ENCODE results near the gene RALGPS1. TPM values are rescaled to one million over a fixed set of nuclear protein-coding genes. Genes with fewer than 3 reads are reported as not detected.

Gene RALGPS1
- total RNA-seq, 5 donors from 2014 or later (not counting 1 experiment from before 2014, with no cell fraction given) = 7.3 to 13.9 (median 9.4) TPM

- 82% methylated on average over 3 of the region's 8 CpGs for WGBS (ENCODE audit: insufficient coverage)
- peaks cover 2% of the 10 kb centered on the region for H3K36me3 Mint-ChIP-seq
- POLR2A ChIA-PET = no interaction called here
Observed at GRCh38 chr9:127139071-127139731, 224.6 kb downstream of the RALGPS1 start.

GRCh38 chr9:127139775-127140174 is 225.2 kb downstream of the RALGPS1 start:
- peaks cover 0 to 3% of the 10 kb centered on the region in 2 experiments for H3K27me3 ChIP-seq (replicated peaks in 1 of 2; ENCODE audit: control insufficient read depth in 2 of 2, extremely low read depth in 1 of 2, insufficient read depth in 2 of 2, low read length in 1 of 2)
- CTCF ChIA-PET = no interaction called here
- DNase-seq (no peak), ATAC-seq (replicated peaks in 1 of 4) (no peak)
- H3K4me1 ChIP-seq (ENCODE audit: control insufficient read depth in 1 of 2, extremely low read depth in 1 of 2, insufficient read depth in 2 of 2, low read length in 2 of 2) = no peaks in the 10 kb centered on the region
- H3K4me3 ChIP-seq (ENCODE audit: control insufficient read depth in 1 of 2, extremely low read depth in 1 of 2, low read length in 1 of 2) = no peak overlapping the region
- H3K36me3 Mint-ChIP-seq = no peaks in the 10 kb centered on the region
- H3K9me3 Mint-ChIP-seq = no peaks in the 10 kb centered on the region
- no peak overlapping the region for H3K4me3 Mint-ChIP-seq
- no peak overlapping the region for H3K27ac ChIP-seq (ENCODE audit: low read length)
- no peak overlapping the region for H3K27ac Mint-ChIP-seq
- no peaks in the 10 kb centered on the region for H3K4me1 Mint-ChIP-seq
- H3K9me3 ChIP-seq = no peaks in the 10 kb centered on the region
- POLR2A ChIA-PET = no interaction called here
- WGBS (ENCODE audit: insufficient coverage) = 90% methylated on average over 2 of the region's 6 CpGs
- no peaks in the 10 kb centered on the region for H3K36me3 ChIP-seq (ENCODE audit: control insufficient read depth in 2 of 2, extremely low read depth in 1 of 2, insufficient read depth in 1 of 2, low read length in 1 of 2)
- H3K27me3 Mint-ChIP-seq = no peaks in the 10 kb centered on the region

More at GRCh38 chr9:127139071-127139731, 224.6 kb downstream of the RALGPS1 start:
- Mint-ChIP-seq H3K27me3 (peaks cover 0 to 4% of the 10 kb centered on the region in 2 donors), H3K4me1 (no peaks in the 10 kb centered on the region), H3K9me3 (no peaks in the 10 kb centered on the region), H3K27ac (no peak overlapping the region), H3K4me3 (no peak overlapping the region)
- Histone ChIP-seq H3K36me3 (ENCODE audit: control insufficient read depth in 2 of 2, extremely low read depth in 1 of 2, insufficient read depth in 1 of 2, low read length in 1 of 2) (no peaks in the 10 kb centered on the region), H3K4me1 (ENCODE audit: control insufficient read depth in 1 of 2, extremely low read depth in 1 of 2, insufficient read depth in 2 of 2, low read length in 2 of 2) (no peaks in the 10 kb centered on the region), H3K27ac (ENCODE audit: low read length) (no peak overlapping the region), H3K4me3 (ENCODE audit: control insufficient read depth in 1 of 2, extremely low read depth in 1 of 2, low read length in 1 of 2) (no peak overlapping the region), H3K27me3 (replicated peaks in 1 of 2; ENCODE audit: control insufficient read depth in 2 of 2, extremely low read depth in 1 of 2, insufficient read depth in 2 of 2, low read length in 1 of 2) (peaks cover 0 to 3% of the 10 kb centered on the region in 2 experiments), H3K9me3 (no peaks in the 10 kb centered on the region)
- CTCF ChIA-PET = no interaction called here
- ATAC-seq (replicated peaks in 1 of 4) (no peak), DNase-seq (no peak)

DNA sequence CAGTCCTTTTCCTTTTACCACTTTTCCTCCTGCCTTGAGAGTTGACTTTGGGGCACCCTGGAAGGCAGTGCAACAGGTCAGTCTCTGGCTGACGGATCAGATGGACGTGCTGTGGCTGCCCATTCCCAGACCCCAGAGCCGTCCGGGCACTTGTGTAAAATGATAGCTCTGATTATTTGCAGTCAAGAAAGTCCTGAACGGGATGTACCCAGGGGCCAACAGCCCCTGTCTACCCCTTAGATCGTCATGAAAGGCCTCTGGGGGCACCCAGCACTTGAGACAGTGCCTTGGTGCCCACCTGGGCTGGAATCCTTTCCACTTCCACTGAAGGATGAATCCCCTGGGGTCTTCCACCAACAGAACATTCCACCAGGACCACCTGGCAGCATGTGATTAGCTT is 225.6 kb downstream of the RALGPS1 start:
- Histone ChIP-seq H3K27ac (ENCODE audit: low read length) (no peak overlapping the region), H3K27me3 (replicated peaks in 1 of 2; ENCODE audit: control insufficient read depth in 2 of 2, extremely low read depth in 1 of 2, insufficient read depth in 2 of 2, low read length in 1 of 2) (peaks cover 0 to 3% of the 10 kb centered on the region in 2 experiments), H3K4me3 (ENCODE audit: control insufficient read depth in 1 of 2, extremely low read depth in 1 of 2, low read length in 1 of 2) (no peak overlapping the region), H3K9me3 (no peaks in the 10 kb centered on the region), H3K4me1 (ENCODE audit: control insufficient read depth in 1 of 2, extremely low read depth in 1 of 2, insufficient read depth in 2 of 2, low read length in 2 of 2) (no peaks in the 10 kb centered on the region), H3K36me3 (ENCODE audit: control insufficient read depth in 2 of 2, extremely low read depth in 1 of 2, insufficient read depth in 1 of 2, low read length in 1 of 2) (no peaks in the 10 kb centered on the region)
- WGBS (ENCODE audit: insufficient coverage) = 100% methylated on average over 4 of the region's 6 CpGs
- DNase-seq (no peak), ATAC-seq (replicated peaks in 1 of 4) (no peak)
- POLR2A ChIA-PET = no interaction called here
- Mint-ChIP-seq H3K4me1 (no peaks in the 10 kb centered on the region), H3K36me3 (no peaks in the 10 kb centered on the region), H3K4me3 (no peak overlapping the region), H3K27me3 (no peaks in the 10 kb centered on the region), H3K9me3 (no peaks in the 10 kb centered on the region), H3K27ac (no peak overlapping the region)
- CTCF ChIA-PET = no interaction called here

GRCh38 chr9:127140842-127141675 is 226.5 kb downstream of the RALGPS1 start:
- ChIA-PET CTCF (interaction anchor here in 1 of 2 donors (0.6 kb wide), 1 partner anchor 470 kb away, joined by 4 read pairs; no protein-coding TSS in a partner anchor), POLR2A (no interaction called here)
- Histone ChIP-seq H3K9me3 (no peaks in the 10 kb centered on the region), H3K27me3 (replicated peaks in 1 of 2; ENCODE audit: control insufficient read depth in 2 of 2, extremely low read depth in 1 of 2, insufficient read depth in 2 of 2, low read length in 1 of 2) (peaks cover 0 to 1% of the 10 kb centered on the region in 2 experiments), H3K4me1 (ENCODE audit: control insufficient read depth in 1 of 2, extremely low read depth in 1 of 2, insufficient read depth in 2 of 2, low read length in 2 of 2) (no peaks in the 10 kb centered on the region), H3K36me3 (ENCODE audit: control insufficient read depth in 2 of 2, extremely low read depth in 1 of 2, insufficient read depth in 1 of 2, low read length in 1 of 2) (no peaks in the 10 kb centered on the region), H3K4me3 (ENCODE audit: control insufficient read depth in 1 of 2, extremely low read depth in 1 of 2, low read length in 1 of 2) (no peak overlapping the region), H3K27ac (ENCODE audit: low read length) (no peak overlapping the region)
- H3K9me3 Mint-ChIP-seq = peaks cover 0 to under 1% (median 0%) of the 10 kb centered on the region in 3 donors
- H3K27me3 Mint-ChIP-seq = no peaks in the 10 kb centered on the region
- DNase-seq (no peak), ATAC-seq (replicated peaks in 1 of 4) (no peak)
- WGBS (ENCODE audit: insufficient coverage) = 85% methylated on average over 6 of the region's 9 CpGs
- H3K4me1 Mint-ChIP-seq = no peaks in the 10 kb centered on the region
- H3K36me3 Mint-ChIP-seq = peaks cover under 1% of the 10 kb centered on the region
- no peak overlapping the region for H3K4me3 Mint-ChIP-seq
- no peak overlapping the region for H3K27ac Mint-ChIP-seq

GRCh38 chr9:127142291-127142690 is 227.7 kb downstream of the RALGPS1 start:
- Histone ChIP-seq H3K27me3 (replicated peaks in 1 of 2; ENCODE audit: control insufficient read depth in 2 of 2, extremely low read depth in 1 of 2, insufficient read depth in 2 of 2, low read length in 1 of 2) (no peaks in the 10 kb centered on the region), H3K4me1 (ENCODE audit: control insufficient read depth in 1 of 2, extremely low read depth in 1 of 2, insufficient read depth in 2 of 2, low read length in 2 of 2) (no peaks in the 10 kb centered on the region), H3K9me3 (no peaks in the 10 kb centered on the region), H3K27ac (ENCODE audit: low read length) (no peak overlapping the region), H3K36me3 (ENCODE audit: control insufficient read depth in 2 of 2, extremely low read depth in 1 of 2, insufficient read depth in 1 of 2, low read length in 1 of 2) (no peaks in the 10 kb centered on the region), H3K4me3 (ENCODE audit: control insufficient read depth in 1 of 2, extremely low read depth in 1 of 2, low read length in 1 of 2) (no peak overlapping the region)
- Mint-ChIP-seq H3K36me3 (peaks cover 3% of the 10 kb centered on the region), H3K27me3 (no peaks in the 10 kb centered on the region), H3K4me1 (no peaks in the 10 kb centered on the region), H3K9me3 (peaks cover 0 to 3% (median 0%) of the 10 kb centered on the region in 3 donors), H3K4me3 (no peak overlapping the region), H3K27ac (no peak overlapping the region)
- DNase-seq (no peak), ATAC-seq (replicated peaks in 1 of 4) (no peak)
- ChIA-PET POLR2A (interaction anchor here in 1 of 2 donors (0.6 kb wide), 1 partner anchor 21 kb away, joined by 3 read pairs; no protein-coding TSS in a partner anchor), CTCF (no interaction called here)
- 93% methylated on average over 2 of the region's 3 CpGs for WGBS (ENCODE audit: insufficient coverage)

DNA sequence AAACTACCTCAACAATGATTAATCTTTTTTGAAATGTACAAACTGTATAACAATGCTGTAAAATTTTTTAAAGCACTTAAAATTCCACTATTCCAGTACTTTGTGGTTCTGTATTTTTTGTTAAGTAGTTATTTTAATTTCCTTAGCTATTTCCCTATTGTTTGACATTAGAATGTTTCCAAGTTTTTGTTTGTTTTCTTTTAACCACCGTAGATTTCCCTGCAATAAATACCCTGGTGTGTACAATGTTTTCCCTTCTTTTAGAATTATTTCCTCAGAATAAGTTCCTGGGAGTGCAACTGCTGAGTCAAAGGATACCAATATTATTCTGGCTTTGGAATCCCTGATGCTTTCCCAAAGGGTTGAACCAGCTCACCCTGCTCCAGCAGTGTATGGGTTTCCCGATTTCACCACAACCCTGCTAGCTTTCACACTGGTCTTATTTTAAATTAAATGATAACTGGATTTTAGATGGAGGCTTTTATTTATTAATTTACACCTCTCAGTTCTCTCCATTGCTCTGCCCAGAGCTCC is 228.4 kb downstream of the RALGPS1 start:
- H3K9me3 ChIP-seq = no peaks in the 10 kb centered on the region
- H3K4me1 Mint-ChIP-seq = no peaks in the 10 kb centered on the region
- POLR2A ChIA-PET = interaction anchor here in 1 of 2 donors (0.6 kb wide), 1 partner anchor 20 kb away, joined by 3 read pairs; no protein-coding TSS in a partner anchor
- H3K4me3 Mint-ChIP-seq = no peak overlapping the region
- H3K4me1 ChIP-seq (ENCODE audit: control insufficient read depth in 1 of 2, extremely low read depth in 1 of 2, insufficient read depth in 2 of 2, low read length in 2 of 2) = no peaks in the 10 kb centered on the region
- H3K36me3 Mint-ChIP-seq = peaks cover 3% of the 10 kb centered on the region
- CTCF ChIA-PET = no interaction called here
- no peak overlapping the region for H3K4me3 ChIP-seq (ENCODE audit: control insufficient read depth in 1 of 2, extremely low read depth in 1 of 2, low read length in 1 of 2)
- H3K27ac Mint-ChIP-seq = no peak overlapping the region
- no peaks in the 10 kb centered on the region for H3K27me3 Mint-ChIP-seq
- no peak for ATAC-seq (replicated peaks in 1 of 4)
- peaks cover 0 to 3% (median 0%) of the 10 kb centered on the region in 3 donors for H3K9me3 Mint-ChIP-seq
- H3K36me3 ChIP-seq (ENCODE audit: control insufficient read depth in 2 of 2, extremely low read depth in 1 of 2, insufficient read depth in 1 of 2, low read length in 1 of 2) = no peaks in the 10 kb centered on the region
- no peaks in the 10 kb centered on the region for H3K27me3 ChIP-seq (replicated peaks in 1 of 2; ENCODE audit: control insufficient read depth in 2 of 2, extremely low read depth in 1 of 2, insufficient read depth in 2 of 2, low read length in 1 of 2)
- DNase-seq = no peak
- no peak overlapping the region for H3K27ac ChIP-seq (ENCODE audit: low read length)
- no CpG with 5 or more reads among the region's 2 CpGs for WGBS (ENCODE audit: insufficient coverage)
